HFFc6 (cell line): Measurements from ENCODE around the gene TEX22. TPM values are rescaled to one million over a fixed set of nuclear protein-coding genes. Genes with fewer than 3 reads are reported as not detected.

Experiments
- DNase-seq: peaks from one replicate; pipeline ENCODE4 v3.0.0-alpha.2; 2018
- H3K27ac Mint-ChIP-seq: 2 replicates; pipeline ENCODE4 v1.8.0; 2020; ENCODE audit warnings: mild to moderate bottlenecking, mixed read lengths
- H3K27me3 Mint-ChIP-seq: 2 replicates; pipeline ENCODE4 v1.8.0; 2021; ENCODE audit warnings: mild to moderate bottlenecking, moderate library complexity, mixed read lengths; ENCODE audit not compliant: insufficient read depth
- H3K36me3 Mint-ChIP-seq: 2 replicates; pipeline ENCODE4 v1.8.0; 2021; ENCODE audit warnings: low read depth, mixed read lengths
- H3K4me1 Mint-ChIP-seq: 2 replicates; pipeline ENCODE4 v1.8.0; 2020; ENCODE audit warnings: low read depth, mixed read lengths
- H3K4me3 Mint-ChIP-seq: 2 replicates; pipeline ENCODE4 v1.8.0; 2020; ENCODE audit warnings: mild to moderate bottlenecking, moderate library complexity, mixed read lengths
- H3K9me3 Mint-ChIP-seq: 2 replicates; pipeline ENCODE4 v1.8.0; 2020; ENCODE audit warnings: mild to moderate bottlenecking, mixed read lengths
- CTCF ChIP-seq: fragments of 200-600 bp; sonication (generic); IDR thresholded peaks from 2 replicates; pipeline ENCODE4 v1.5.0; 2021; ENCODE audit warnings: antibody characterized with exemption, mild to moderate bottlenecking
- total RNA-seq, 6 experiments: library from RNA; stranded (reverse); fragmentation: NEBNext Ultra II Directional; extraction: Animal tissue kit (Norgen Biotek cat#: 25700); gene quantifications; 2 replicates in 1 of 6; 3 replicates in 5 of 6; pipeline ENCODE4 v1.2.3, GENCODE V29; 2021

TEX22 gene
- total RNA-seq, 6 experiments from 2014 or later: 0.34 to 2.1 (median 0.76) TPM

GRCh38 chr14:105461903-105462302 lies 63.6 kb downstream of the TEX22 start:
- Mint-ChIP-seq H3K36me3 (peaks cover 4% of the 10 kb centered on the region; the same call in 1 of the 2 replicates), H3K9me3 (no peaks in the 10 kb centered on the region), H3K4me1 (no peaks in the 10 kb centered on the region), H3K27me3 (no peaks in the 10 kb centered on the region; the same call in 1 of the 2 replicates), H3K4me3 (no peak overlapping the region), H3K27ac (no peak overlapping the region)
- TF ChIP-seq CTCF: no peak
- no peak for DNase-seq

Other genes with a start within 250 kb of the TEX22 start
- under 1 TPM; 0.23 to 0.76 (median 0.42) TPM for gene JAG2, start 229.8 kb upstream of the TEX22 start, total RNA-seq
- 10 to 100 TPM in 4 of 6 experiments, 1 to 10 TPM in 2; 9.8 to 13.3 (median 11.0) TPM for gene NUDT14, start 217.2 kb upstream of the TEX22 start, total RNA-seq
- gene BTBD6, start 150.0 kb upstream of the TEX22 start, total RNA-seq: 10 to 100 TPM; 44.3 to 58.6 (median 53.2) TPM
- gene BRF1, start 97.5 kb upstream of the TEX22 start, total RNA-seq: 10 to 100 TPM; 20.1 to 25.8 (median 21.8) TPM
- 10 to 100 TPM; 33.5 to 38.5 (median 35.2) TPM for gene PACS2, start 83.8 kb upstream of the TEX22 start, total RNA-seq
- 10 to 100 TPM; 67.5 to 71.3 (median 69.2) TPM for gene MTA1, start 21.3 kb downstream of the TEX22 start, total RNA-seq
- 10 to 100 TPM in 4 of 6 experiments, 1 to 10 TPM in 2; 6.9 to 22.4 (median 21.0) TPM for gene CRIP2, start 76.3 kb downstream of the TEX22 start, total RNA-seq
- 10 to 100 TPM in 4 of 6 experiments, 1 to 10 TPM in 2; 4.8 to 55.2 (median 42.3) TPM for gene CRIP1, start 88.3 kb downstream of the TEX22 start, total RNA-seq
- gene TEDC1, start 92.7 kb downstream of the TEX22 start, total RNA-seq: 10 to 100 TPM in 5 of 6 experiments, 1 to 10 TPM in 1; 9.1 to 12.9 (median 12.7) TPM
- 1 to 10 TPM; 3.0 to 4.2 (median 3.4) TPM for gene TMEM121, start 128.0 kb downstream of the TEX22 start, total RNA-seq